NCI-H2196 treated with DMSO at 0.1 percent for 48 hours (cell line): Measurements from ENCODE around the gene LMTK3.
A peak's percentile ranks its signal among the peaks of the same experiment; 100 is the strongest.

Source experiments
- DNase-seq: peaks from one replicate; lab custom pipeline; 2025; ENCODE audit not compliant: unreplicated experiment; lab: John Stamatoyannopoulos, UW

Gene LMTK3

DNA sequence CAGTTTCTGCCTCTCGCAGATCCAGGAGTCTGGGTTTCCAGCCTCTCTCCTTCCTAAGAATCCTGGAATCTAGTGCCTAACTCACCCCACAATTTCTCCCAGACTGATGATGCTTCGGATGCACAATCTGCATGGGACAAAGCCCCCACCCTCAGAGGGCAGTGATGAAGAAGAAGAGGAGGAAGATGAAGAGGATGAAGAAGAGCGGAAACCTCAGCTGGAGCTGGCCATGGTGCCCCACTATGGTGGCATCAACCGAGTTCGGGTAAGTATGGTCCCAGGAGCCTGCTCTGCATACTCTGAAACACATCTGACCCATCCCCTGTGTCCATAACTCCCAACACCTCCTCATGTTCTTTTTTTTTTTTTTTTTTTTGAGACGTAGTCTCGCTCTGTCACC is 65.1 kb downstream of the LMTK3 start:
- DNase-seq, result no peak

DNA sequence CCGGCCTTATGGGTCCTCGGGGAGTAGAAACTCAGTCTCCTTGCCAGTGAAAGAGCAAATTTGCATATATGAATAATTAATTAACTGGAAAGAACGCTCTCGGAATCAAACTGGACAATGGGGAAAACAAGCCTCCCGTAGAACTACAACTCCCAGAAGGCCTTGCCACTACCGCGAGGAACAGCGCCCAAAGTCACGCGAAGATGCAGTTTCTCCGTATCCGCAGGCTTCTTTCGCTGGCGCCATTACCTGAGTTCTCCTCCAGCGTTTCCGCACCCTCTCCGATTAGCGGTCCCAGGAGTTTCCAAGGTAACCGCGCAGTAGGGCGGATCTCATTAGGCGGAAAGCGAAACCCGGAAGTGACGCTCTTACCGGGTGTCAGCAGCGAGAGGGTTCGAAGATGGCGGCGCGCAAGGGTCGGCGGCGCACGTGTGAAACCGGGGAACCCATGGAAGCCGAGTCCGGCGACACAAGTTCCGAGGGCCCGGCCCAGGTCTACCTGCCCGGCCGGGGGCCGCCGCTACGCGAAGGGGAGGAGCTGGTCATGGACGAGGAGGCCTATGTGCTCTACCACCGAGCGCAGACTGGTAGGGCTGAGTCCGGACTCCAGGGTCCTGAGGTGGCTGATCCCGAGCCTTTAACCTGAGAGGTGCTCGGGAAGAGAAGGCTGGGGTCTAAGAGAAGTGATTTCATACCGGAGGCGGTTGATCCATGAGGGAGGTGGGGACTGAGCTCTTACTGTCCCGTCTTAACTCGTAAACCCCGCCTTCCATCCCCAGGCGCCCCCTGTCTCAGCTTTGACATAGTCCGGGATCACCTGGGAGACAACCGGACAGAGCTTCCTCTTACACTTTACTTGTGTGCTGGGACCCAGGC is 65.8 kb downstream of the LMTK3 start, which contains the start of gene GRWD1:
GRWD1 (plus strand) TSS at position 378 of the 876 bp plus-strand sequence; CDS start at position 401, 23 bp downstream.
- DNase-seq, result peak; percentile 98

DNA sequence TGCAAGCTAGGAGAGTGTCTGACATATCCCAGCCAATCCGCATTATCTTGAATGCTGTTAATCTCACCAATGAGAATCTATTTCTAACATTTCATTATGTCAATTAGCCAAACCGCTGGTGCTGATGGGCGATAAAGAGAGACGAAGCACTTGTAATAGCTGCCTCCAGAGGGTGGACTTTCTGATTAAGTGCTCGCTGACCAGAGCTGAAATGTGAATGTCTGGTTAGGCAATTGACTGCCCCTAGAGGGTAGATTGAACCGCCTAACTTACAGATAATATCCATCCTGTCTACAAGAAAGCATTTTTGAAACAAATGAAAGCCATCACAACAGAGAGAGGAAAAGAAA is 66.4 kb downstream of the LMTK3 start:
- peak; percentile 88 for DNase-seq

DNA sequence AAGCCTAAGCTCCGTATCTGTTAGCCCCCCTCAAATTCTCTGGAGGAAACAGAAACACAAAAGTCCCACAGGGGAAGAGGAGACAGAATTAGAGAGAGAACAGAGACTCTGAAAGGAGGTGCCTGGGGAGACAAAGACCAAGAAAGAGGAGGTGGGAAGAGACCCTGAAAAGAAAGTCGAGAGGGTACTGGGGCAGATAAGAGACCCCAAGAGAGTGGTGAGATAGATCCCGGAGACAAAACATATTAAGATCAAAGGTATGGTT is 66.8 kb downstream of the LMTK3 start:
- no peak for DNase-seq

DNA sequence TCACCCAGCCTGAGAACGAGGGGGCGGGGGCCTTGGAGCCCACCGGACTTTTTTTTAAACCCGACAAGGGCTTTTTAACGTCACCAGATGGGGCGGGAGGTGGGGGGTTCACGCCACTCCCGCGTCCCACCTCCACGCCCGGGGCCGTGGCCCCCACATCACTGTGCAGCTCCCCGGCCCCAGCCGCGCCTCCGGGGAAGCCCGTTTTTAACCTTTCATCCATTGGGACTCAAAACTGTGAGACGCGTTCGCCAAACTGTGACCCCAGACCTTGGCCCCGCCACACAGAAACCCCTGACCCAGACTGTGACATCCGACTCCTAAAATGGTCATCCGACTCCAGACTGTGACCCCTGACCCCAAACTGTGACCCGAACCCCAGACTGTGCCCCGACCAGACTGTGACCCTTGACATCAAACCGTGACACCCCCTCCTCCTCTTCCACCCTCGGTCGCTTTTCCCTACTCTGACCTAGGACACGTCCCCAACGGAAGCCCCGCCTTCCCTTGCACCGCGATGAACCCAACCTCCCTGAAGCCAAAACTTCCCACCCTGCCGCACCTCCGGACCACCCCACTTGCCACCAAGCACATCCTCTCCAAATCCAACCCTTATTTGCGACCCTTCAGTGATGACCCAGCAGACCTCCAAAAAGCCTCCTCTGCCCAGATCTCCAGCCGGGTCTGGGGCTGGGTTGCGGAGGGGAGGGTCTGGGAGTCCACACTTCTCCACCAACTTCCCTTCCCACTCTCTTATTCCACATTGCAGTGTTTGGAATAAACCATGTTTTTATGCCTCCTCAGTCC is 67.3 kb downstream of the LMTK3 start:
- DNase-seq, result no peak

DNA sequence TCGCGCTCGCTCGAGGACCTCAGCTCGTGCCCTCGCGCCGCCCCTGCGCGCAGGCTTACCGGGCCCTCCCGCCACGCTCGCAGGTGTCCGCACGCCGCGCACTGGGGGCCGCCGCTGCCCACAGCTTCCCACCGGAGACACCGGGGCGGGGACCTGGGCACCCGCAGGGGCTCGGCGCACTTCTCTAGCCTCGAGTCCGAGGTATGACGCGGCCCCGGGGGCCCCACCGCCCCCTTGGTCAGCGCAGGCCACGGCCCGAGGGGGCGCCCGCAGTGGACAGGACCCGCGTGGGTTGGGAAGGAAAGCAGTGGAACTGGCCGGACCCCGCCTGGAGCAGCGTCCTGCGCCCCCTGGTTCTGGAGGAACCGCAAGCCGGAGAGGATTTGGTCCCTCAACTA is 67.9 kb downstream of the LMTK3 start:
- no peak for DNase-seq

DNA sequence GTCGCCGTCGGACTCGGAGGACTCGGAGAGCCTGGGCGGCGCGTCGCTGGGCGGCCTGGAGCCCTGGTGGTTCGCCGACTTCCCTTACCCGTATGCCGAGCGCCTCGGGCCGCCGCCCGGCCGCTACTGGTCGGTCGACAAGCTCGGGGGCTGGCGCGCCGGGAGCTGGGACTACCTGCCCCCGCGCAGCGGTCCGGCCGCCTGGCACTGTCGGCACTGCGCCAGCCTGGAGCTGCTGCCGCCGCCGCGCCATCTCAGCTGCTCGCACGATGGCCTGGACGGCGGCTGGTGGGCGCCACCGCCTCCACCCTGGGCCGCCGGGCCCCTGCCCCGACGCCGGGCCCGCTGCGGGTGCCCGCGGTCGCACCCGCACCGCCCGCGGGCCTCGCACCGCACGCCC is 68.4 kb downstream of the LMTK3 start:
- no peak for DNase-seq

DNA sequence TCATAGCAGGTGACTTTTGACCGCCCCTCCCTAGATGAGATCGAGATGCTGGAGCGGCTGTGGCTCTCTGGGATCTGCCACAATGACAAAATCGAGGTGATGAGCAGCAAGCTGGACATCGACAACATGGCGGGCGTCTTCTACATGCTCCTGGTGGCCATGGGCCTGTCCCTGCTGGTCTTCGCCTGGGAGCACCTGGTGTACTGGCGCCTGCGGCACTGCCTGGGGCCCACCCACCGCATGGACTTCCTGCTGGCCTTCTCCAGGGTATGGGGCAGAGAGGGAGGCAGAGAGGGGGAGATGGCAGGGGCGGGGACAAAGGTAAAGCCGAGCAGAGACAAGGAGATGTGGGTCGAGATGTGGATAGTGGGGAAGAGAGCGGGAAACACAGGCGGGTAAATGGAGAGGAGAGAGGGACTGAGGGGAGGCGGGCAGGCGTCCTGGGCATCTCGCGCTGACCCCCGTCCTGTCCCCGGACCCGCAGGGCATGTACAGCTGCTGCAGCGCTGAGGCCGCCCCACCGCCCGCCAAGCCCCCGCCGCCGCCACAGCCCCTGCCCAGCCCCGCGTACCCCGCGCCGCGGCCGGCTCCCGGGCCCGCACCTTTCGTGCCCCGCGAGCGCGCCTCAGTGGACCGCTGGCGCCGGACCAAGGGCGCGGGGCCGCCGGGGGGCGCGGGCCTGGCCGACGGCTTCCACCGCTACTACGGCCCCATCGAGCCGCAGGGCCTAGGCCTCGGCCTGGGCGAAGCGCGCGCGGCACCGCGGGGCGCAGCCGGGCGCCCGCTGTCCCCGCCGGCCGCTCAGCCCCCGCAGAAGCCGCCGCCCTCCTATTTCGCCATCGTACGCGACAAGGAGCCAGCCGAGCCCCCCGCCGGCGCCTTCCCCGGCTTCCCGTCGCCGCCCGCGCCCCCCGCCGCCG is 69.3 kb downstream of the LMTK3 start:
- DNase-seq, result no peak

DNA sequence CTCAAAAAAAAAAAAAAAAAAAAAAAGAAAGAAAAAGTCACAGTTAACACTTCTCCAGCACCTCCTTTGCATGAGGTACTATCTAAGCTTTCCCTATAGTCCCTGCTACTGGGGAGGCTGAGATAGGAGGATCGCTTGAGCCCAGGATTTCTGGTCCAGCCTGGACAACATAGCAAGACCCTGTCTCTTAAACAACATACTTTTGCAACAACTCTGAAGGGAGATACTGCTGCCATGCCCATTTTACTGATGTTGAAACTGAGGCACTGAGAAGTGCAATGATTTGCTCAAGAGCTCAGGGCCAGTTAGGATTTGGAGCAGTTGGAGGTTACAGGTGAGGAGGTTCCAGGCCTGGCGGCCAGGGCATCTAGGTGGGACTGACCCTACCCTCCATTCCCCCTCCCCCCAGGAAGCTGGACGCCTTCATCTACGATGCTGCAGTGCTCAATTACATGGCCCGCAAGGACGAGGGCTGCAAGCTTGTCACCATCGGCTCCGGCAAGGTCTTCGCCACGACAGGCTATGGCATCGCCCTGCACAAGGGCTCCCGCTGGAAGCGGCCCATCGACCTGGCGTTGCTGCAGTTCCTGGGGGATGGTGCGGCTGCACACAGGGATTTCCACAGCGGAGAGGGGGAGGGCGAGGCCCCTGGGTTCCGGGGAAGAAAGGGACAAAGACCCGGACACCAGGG is 70.1 kb downstream of the LMTK3 start:
- no peak for DNase-seq

DNA sequence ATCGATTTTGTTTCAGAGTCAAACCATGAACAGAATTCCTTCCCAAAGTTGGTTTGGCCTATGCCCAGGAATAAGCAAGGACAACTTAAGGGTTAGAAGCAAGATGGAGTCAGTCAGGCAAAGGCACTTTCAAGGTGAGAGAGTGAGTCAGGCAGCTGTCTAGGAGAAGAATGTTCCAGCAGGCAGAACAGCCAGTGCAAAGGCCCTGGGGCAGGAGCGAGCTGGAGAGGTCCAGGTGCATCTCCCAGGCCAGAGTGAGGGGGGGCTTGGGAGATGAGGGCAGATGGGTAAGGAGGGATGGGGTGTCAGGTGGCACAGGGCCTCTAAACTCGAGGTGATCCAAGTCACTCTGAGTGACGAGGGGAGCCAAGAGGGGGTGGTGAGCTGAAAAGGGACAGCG is 75.0 kb downstream of the LMTK3 start:
- no peak for DNase-seq
